ENCODE results near the gene MLLT10.

MLLT10 gene

GRCh38 chr10:21638681-21639080, 104.6 kb downstream of the MLLT10 start:
- peak; percentile 60 for DNase-seq (ENCODE audit: low spot score)

GRCh38 chr10:21648040-21648439, 114.0 kb downstream of the MLLT10 start:
- DNase-seq (ENCODE audit: low spot score), result no peak

- DNase-seq (ENCODE audit: low spot score), result no peak
These were observed 115.4 kb downstream of the MLLT10 start for GRCh38 chr10:21649454-21649872.

- no peak for DNase-seq (ENCODE audit: low spot score)
These were observed 116.3 kb downstream of the MLLT10 start for GRCh38 chr10:21650353-21650752.

- no peak for DNase-seq (ENCODE audit: low spot score)
These were observed 121.2 kb downstream of the MLLT10 start for GRCh38 chr10:21655236-21655635.

- no peak for DNase-seq (ENCODE audit: low spot score)
These were observed 121.7 kb downstream of the MLLT10 start for GRCh38 chr10:21655687-21656086.

GRCh38 chr10:21661087-21661486, 127.1 kb downstream of the MLLT10 start:
- DNase-seq (ENCODE audit: low spot score), result no peak

- DNase-seq (ENCODE audit: low spot score), result no peak
These were observed 127.9 kb downstream of the MLLT10 start for GRCh38 chr10:21661935-21662334.

GRCh38 chr10:21662635-21663034, 128.6 kb downstream of the MLLT10 start:
- no peak for DNase-seq (ENCODE audit: low spot score)

GRCh38 chr10:21668831-21669230, 134.8 kb downstream of the MLLT10 start:
- no peak for DNase-seq (ENCODE audit: low spot score)

- no peak for DNase-seq (ENCODE audit: low spot score)
These were observed 136.4 kb downstream of the MLLT10 start for GRCh38 chr10:21670391-21670790.

- peak; percentile 43 for DNase-seq (ENCODE audit: low spot score)
These were observed 139.6 kb downstream of the MLLT10 start for GRCh38 chr10:21673668-21674067.

- DNase-seq (ENCODE audit: low spot score), result peak; percentile 54
These were observed 141.2 kb downstream of the MLLT10 start for GRCh38 chr10:21675157-21675796.

- DNase-seq (ENCODE audit: low spot score), result no peak
These were observed 143.5 kb downstream of the MLLT10 start for GRCh38 chr10:21677551-21677950.

GRCh38 chr10:21681156-21681555, 147.1 kb downstream of the MLLT10 start:
- DNase-seq (ENCODE audit: low spot score), result no peak

GRCh38 chr10:21687266-21688008, 153.4 kb downstream of the MLLT10 start:
- DNase-seq (ENCODE audit: low spot score), result no peak

- DNase-seq (ENCODE audit: low spot score), result no peak
These were observed 153.9 kb downstream of the MLLT10 start for GRCh38 chr10:21688009-21688332.

- DNase-seq (ENCODE audit: low spot score), result no peak
These were observed 154.8 kb downstream of the MLLT10 start for GRCh38 chr10:21688870-21689269.

GRCh38 chr10:21689881-21690280, 155.8 kb downstream of the MLLT10 start:
- DNase-seq (ENCODE audit: low spot score), result no peak

- no peak for DNase-seq (ENCODE audit: low spot score)
These were observed 158.9 kb downstream of the MLLT10 start for GRCh38 chr10:21692916-21693315.

GRCh38 chr10:21693418-21693817, 159.4 kb downstream of the MLLT10 start:
- DNase-seq (ENCODE audit: low spot score), result no peak

- DNase-seq (ENCODE audit: low spot score), result no peak
These were observed 160.6 kb downstream of the MLLT10 start for GRCh38 chr10:21694631-21695030.

GRCh38 chr10:21696302-21696701, 162.3 kb downstream of the MLLT10 start:
- no peak for DNase-seq (ENCODE audit: low spot score)

- no peak for DNase-seq (ENCODE audit: low spot score)
These were observed 165.5 kb downstream of the MLLT10 start for GRCh38 chr10:21699575-21699974.

All from cerebellar cortex (tissue), 1 donor.